H1 (cell line): ENCODE results near the gene ZNF23. TPM values are rescaled to one million over a fixed set of nuclear protein-coding genes. Genes with fewer than 3 reads are reported as not detected.

Source experiments
- CTCF ChIA-PET: fragments of 300-600 bp; sonication (Branson Sonifier 250); formaldehyde crosslinking; loops from one replicate; lab custom pipeline; 2021; ENCODE audit not compliant: partially characterized antibody; lab: Charles Lee
- POLR2A ChIA-PET: fragments of 300-600 bp; sonication (Branson Sonifier 250); formaldehyde crosslinking; loops from one replicate; lab custom pipeline; 2021; ENCODE audit warnings: inconsistent platforms; ENCODE audit not compliant: partially characterized antibody; lab: Charles Lee
- DNase-seq, 2 experiments: peaks; one replicate each; pipeline versions ENCODE4 v3.0.0 to v3.0.0-alpha.2; 2010 to 2022; ENCODE audit warnings: low spot score in 2 of 2, low read depth in 1 of 2, mixed read lengths in 1 of 2
- FAIRE-seq: peaks from 2 replicates; lab custom pipeline; 2011; peaks lifted over from hg19 to GRCh38; lab: Jason Lieb, UNC
- H2AFZ ChIP-seq: 2 replicates; pipeline ENCODE4 v1.8.1; 2012; ENCODE audit warnings: low read length, inconsistent platforms
- H2AK5ac ChIP-seq: 2 replicates; pipeline ENCODE4 v1.6.1; 2013; ENCODE audit warnings: low read depth, low read length
- H2BK120ac ChIP-seq: replicated peaks from 2 replicates; pipeline ENCODE3; 2013; ENCODE audit warnings: low read depth, low read length, inconsistent platforms
- H2BK12ac ChIP-seq: 2 replicates; pipeline ENCODE4 v1.6.1; 2013; ENCODE audit warnings: low read depth, low read length
- H2BK15ac ChIP-seq: 2 replicates; pipeline ENCODE4 v1.6.1; 2013; ENCODE audit warnings: low read length
- H2BK20ac ChIP-seq: 2 replicates; pipeline ENCODE4 v1.6.1; 2013; ENCODE audit warnings: low read length
- H2BK5ac ChIP-seq: 2 replicates; pipeline ENCODE4 v1.6.1; 2013; ENCODE audit warnings: low read depth, low read length
- H3K14ac ChIP-seq: 2 replicates; pipeline ENCODE4 v1.6.1; 2013; ENCODE audit warnings: inconsistent platforms; ENCODE audit not compliant: insufficient read length
- H3K18ac ChIP-seq: 2 replicates; pipeline ENCODE4 v1.6.1; 2013; ENCODE audit warnings: low read length; ENCODE audit errors: extremely low read depth
- H3K23ac ChIP-seq: 2 replicates; pipeline ENCODE4 v1.6.1; 2013; ENCODE audit warnings: inconsistent platforms; ENCODE audit not compliant: insufficient read length
- H3K23me2 ChIP-seq: 2 replicates; pipeline ENCODE4 v1.6.1; 2013; ENCODE audit warnings: low read depth, low read length
- H3K27ac ChIP-seq: 2 replicates; pipeline ENCODE4 v1.6.1; 2011; ENCODE audit warnings: low read depth, low read length, inconsistent platforms
- H3K27me3 ChIP-seq, 4 experiments: replicated peaks in 1 of 4; 1 replicate in 1 of 4; 2 replicates in 3 of 4; pipeline versions ENCODE4 v1.6.1 to v1.8.1; 2011 to 2013; ENCODE audit warnings: low read length in 3 of 4, mild to moderate bottlenecking in 3 of 4, inconsistent platforms in 2 of 4, mixed read lengths in 2 of 4, moderate library complexity in 1 of 4; ENCODE audit not compliant: control insufficient read depth in 3 of 4, insufficient read depth in 3 of 4; ENCODE audit errors: extremely low read depth in 1 of 4
- H3K36me3 ChIP-seq, 4 experiments: 2 replicates each; pipeline versions ENCODE4 v1.6.1 to v1.8.1; 2011 to 2013; ENCODE audit warnings: mild to moderate bottlenecking in 4 of 4, low read length in 3 of 4, moderate library complexity in 2 of 4, control low read depth in 1 of 4, inconsistent platforms in 1 of 4; ENCODE audit not compliant: insufficient read depth in 4 of 4, control insufficient read depth in 2 of 4
- H3K4ac ChIP-seq: replicated peaks from 2 replicates; pipeline ENCODE3; 2013; ENCODE audit warnings: low read length, low read depth, mixed read lengths, inconsistent platforms; ENCODE audit not compliant: insufficient read length
- H3K4me1 ChIP-seq, 4 experiments: replicated peaks in 1 of 4; 1 replicate in 1 of 4; 2 replicates in 3 of 4; pipeline versions ENCODE4 v1.6.1 to v1.8.1; 2011 to 2013; ENCODE audit warnings: low read length in 3 of 4, inconsistent platforms in 2 of 4, mixed read lengths in 1 of 4; ENCODE audit not compliant: insufficient read depth in 4 of 4, control insufficient read depth in 3 of 4
- H3K4me2 ChIP-seq, 2 experiments: 2 replicates each; pipeline versions ENCODE4 v1.6.1 to v1.8.1; 2011 to 2013; ENCODE audit warnings: low read depth in 2 of 2, low read length in 2 of 2, control low read depth in 1 of 2, inconsistent platforms in 1 of 2, mild to moderate bottlenecking in 1 of 2; ENCODE audit not compliant: insufficient read depth in 1 of 2
- H3K4me3 ChIP-seq, 4 experiments: fragments of 200-600, 300-600 bp in 1 of 4; sonication (generic), shearing (Covaris generic), sonication (Bioruptor Twin) in 1 of 4; 2 replicates each; pipeline versions ENCODE4 v1.5.1 to v1.8.1; 2011 to 2016; ENCODE audit warnings: low read length in 4 of 4, low read depth in 3 of 4, control low read depth in 2 of 4, inconsistent platforms in 2 of 4, mild to moderate bottlenecking in 2 of 4, mixed read lengths in 1 of 4, moderate library complexity in 1 of 4; ENCODE audit not compliant: insufficient read depth in 2 of 4; ENCODE audit errors: extremely low read depth in 1 of 4
- H3K56ac ChIP-seq: replicated peaks from 2 replicates; pipeline ENCODE3; 2013; ENCODE audit warnings: low read depth, mild to moderate bottlenecking, mixed read lengths, low read length, inconsistent platforms; ENCODE audit not compliant: insufficient read length
- H3K79me1 ChIP-seq: 2 replicates; pipeline ENCODE4 v1.6.1; 2013; ENCODE audit warnings: low read depth, low read length, control low read depth
- H3K79me2 ChIP-seq, 2 experiments: 2 replicates each; pipeline versions ENCODE4 v1.6.1 to v1.8.1; 2012 to 2013; ENCODE audit warnings: low read length in 2 of 2, mild to moderate bottlenecking in 2 of 2, inconsistent platforms in 1 of 2; ENCODE audit not compliant: insufficient read depth in 2 of 2, control insufficient read depth in 1 of 2
- H3K9ac ChIP-seq, 4 experiments: replicated peaks in 1 of 4; 1 replicate in 1 of 4; 2 replicates in 3 of 4; pipeline versions ENCODE4 v1.6.1 to v1.8.1; 2011 to 2013; ENCODE audit warnings: low read depth in 3 of 4, low read length in 3 of 4, control low read depth in 2 of 4, mild to moderate bottlenecking in 2 of 4, moderate library complexity in 2 of 4, inconsistent platforms in 1 of 4; ENCODE audit errors: extremely low read depth in 1 of 4
- H3K9me3 ChIP-seq, 2 experiments: 2 replicates each; pipeline versions ENCODE4 v1.6.1 to v1.8.1; 2012 to 2013; ENCODE audit warnings: mild to moderate bottlenecking in 2 of 2, moderate library complexity in 2 of 2, control low read depth in 1 of 2, inconsistent platforms in 1 of 2, low read depth in 1 of 2, low read length in 1 of 2, mixed read lengths in 1 of 2; ENCODE audit not compliant: insufficient read depth in 2 of 2
- H4K20me1 ChIP-seq, 2 experiments: replicated peaks in 1 of 2; 2 replicates each; pipeline versions ENCODE3 to v1.8.1; 2011 to 2013; ENCODE audit warnings: inconsistent platforms in 2 of 2, low read length in 2 of 2, mild to moderate bottlenecking in 1 of 2; ENCODE audit not compliant: insufficient read depth in 2 of 2, control insufficient read depth in 1 of 2
- H4K5ac ChIP-seq: 2 replicates; pipeline ENCODE4 v1.6.1; 2013; ENCODE audit warnings: low read length, low read depth, mixed read lengths, inconsistent platforms; ENCODE audit not compliant: insufficient read length
- H4K8ac ChIP-seq: 2 replicates; pipeline ENCODE4 v1.8.0; 2013; ENCODE audit warnings: mild to moderate bottlenecking, moderate library complexity, low read length, inconsistent platforms; ENCODE audit not compliant: insufficient read depth; ENCODE audit errors: extremely low read depth
- H4K91ac ChIP-seq: replicated peaks from 2 replicates; pipeline ENCODE3; 2013; ENCODE audit warnings: low read length, mixed read lengths, inconsistent platforms; ENCODE audit not compliant: insufficient read length
- BACH1 ChIP-seq: IDR thresholded peaks from 2 replicates; pipeline ENCODE4 v1.6.1; 2012; ENCODE audit warnings: low read length, improper control_type of control experiment
- CHD2 ChIP-seq: IDR thresholded peaks from 2 replicates; pipeline ENCODE4 v1.6.1; 2012; ENCODE audit warnings: low read length, improper control_type of control experiment
- CREB1 ChIP-seq: IDR thresholded peaks from 2 replicates; pipeline ENCODE4 v1.6.1; 2012; ENCODE audit warnings: inconsistent platforms
- FOSL1 ChIP-seq: IDR thresholded peaks from 2 replicates; pipeline ENCODE4 v1.6.1; 2011; ENCODE audit warnings: mild to moderate bottlenecking, low read depth, low read length, moderate library complexity; ENCODE audit not compliant: insufficient read depth
- HDAC2 ChIP-seq, 2 experiments: fragments of 300-600 bp in 1 of 2; sonication (generic) in 1 of 2; IDR thresholded peaks; 2 replicates each; pipeline ENCODE4 v1.6.1; 2011 to 2012; ENCODE audit warnings: low read depth in 2 of 2, low read length in 2 of 2, mild to moderate bottlenecking in 2 of 2, moderate library complexity in 2 of 2, borderline replicate concordance in 1 of 2, inconsistent platforms in 1 of 2
- JUND ChIP-seq: IDR thresholded peaks from 2 replicates; pipeline ENCODE4 v1.6.1; 2011; ENCODE audit warnings: mild to moderate bottlenecking, improper control_type of control experiment, low read length
- NANOG ChIP-seq: IDR thresholded peaks from 2 replicates; pipeline ENCODE4 v1.6.1; 2011; ENCODE audit warnings: low read length, low read depth, mild to moderate bottlenecking, inconsistent platforms; ENCODE audit not compliant: insufficient read depth, poor library complexity, severe bottlenecking
- RBBP5 ChIP-seq: IDR thresholded peaks from 2 replicates; pipeline ENCODE4 v1.7.1; 2012; ENCODE audit warnings: low read depth, mild to moderate bottlenecking, inconsistent platforms, low read length, moderate library complexity, borderline replicate concordance
- RNF2 ChIP-seq: fragments of 200-900, 300-1000 bp; sonication (generic); IDR thresholded peaks from 2 replicates; pipeline ENCODE4 v1.7.1; 2016; ENCODE audit warnings: borderline replicate concordance, low read depth, mild to moderate bottlenecking, antibody characterized with exemption, low read length; ENCODE audit not compliant: poor library complexity, severe bottlenecking; ENCODE audit errors: missing control alignments
- TCF12 ChIP-seq: IDR thresholded peaks from 2 replicates; pipeline ENCODE4 v1.6.1; 2011; ENCODE audit warnings: low read depth, mild to moderate bottlenecking, low read length
- TEAD4 ChIP-seq: IDR thresholded peaks from 2 replicates; pipeline ENCODE4 v1.6.1; 2012; ENCODE audit warnings: low read depth, low read length, inconsistent platforms, mixed read lengths
- WGBS, 2 experiments: shearing (Covaris generic) in 1 of 2; methylation state at CpG; one replicate each; pipeline versions ENCODE4 v1.1.6 to v1.1.7; 2013 to 2015; ENCODE audit warnings: low lambda C conversion rate in 2 of 2, mixed read lengths in 2 of 2, inconsistent platforms in 1 of 2, low coverage in 1 of 2, missing lambda C conversion rate in 1 of 2; ENCODE audit not compliant: insufficient replicate concordance in 2 of 2, insufficient coverage in 1 of 2, insufficient read length in 1 of 2; ENCODE audit errors: extremely low coverage in 1 of 2, missing lambda C conversion rate in 1 of 2; 5-methylcytosine and 5-hydroxymethylcytosine counted together
- polyA plus RNA-seq, 7 experiments: library from polyadenylated mRNA; depleted of rRNA in 3 of 7; stranded (reverse) in 5 of 7; unstranded in 2 of 7; fragments of >200 nt in 5 of 7; fragments of 200-250 nt in 2 of 7; gene quantifications; 1 replicate in 5 of 7; 2 replicates in 1 of 7; 4 replicates in 1 of 7; pipeline versions ENCODE4 v1.2.1 to v1.2.3, GENCODE V29; 2011 to 2013; ENCODE audit warnings: missing spikeins in 2 of 7, mixed read lengths in 2 of 7
- total RNA-seq: library from RNA; stranded (reverse); fragmentation: NEBNext Ultra II Directional; extraction: Animal tissue kit (Norgen Biotek cat#: 25700); gene quantifications from 2 replicates; pipeline ENCODE4 v1.2.1, GENCODE V29; 2021
- TF ChIP-seq, protein P1 (sequence below): IDR thresholded peaks from 2 replicates; pipeline ENCODE4 v1.6.1; 2012; ENCODE audit warnings: low read length, inconsistent platforms

ZNF23 gene
- total and polyA plus RNA-seq, 2 of the 8 experiments (the other 6 are each of a cell fraction or from before 2014, with no cell fraction given) = 2.4 to 10.2 TPM

- H3K4me1 ChIP-seq = peaks cover 0 to 5% (median 3%) of the 10 kb centered on the region in 4 experiments; a peak in 5 of 7 replicates
- no peak overlapping the region for H4K8ac ChIP-seq
- H3K9me3 ChIP-seq = no peaks in the 10 kb centered on the region
- POLR2A ChIA-PET = no interaction called here
- no peak overlapping the region for H3K18ac ChIP-seq
- no peak overlapping the region for H3K56ac ChIP-seq
- H3K4me3 ChIP-seq = no peak overlapping the region
- no peak overlapping the region for H3K14ac ChIP-seq
- no peak overlapping the region for H3K4me2 ChIP-seq
- H3K27ac ChIP-seq = no peak overlapping the region
- H3K23ac ChIP-seq = no peak overlapping the region
- peaks cover 5% of the 10 kb centered on the region; the same call in 1 of the 2 replicates for H3K23me2 ChIP-seq
- no peak for FAIRE-seq
- H3K79me1 ChIP-seq = peaks cover under 1% of the 10 kb centered on the region; the same call in 1 of the 2 replicates
- H2BK5ac ChIP-seq = no peak overlapping the region
- no peak overlapping the region for H2BK15ac ChIP-seq
- no peak for DNase-seq
- no peaks in the 10 kb centered on the region for H3K79me2 ChIP-seq
- CTCF ChIA-PET = interaction anchor here (0.7 to 7.8 kb wide), 8 partner anchors 12 to 129 kb away, joined by 3 to 99 read pairs (median 4); partner anchors contain the start of gene CHST4
- H2AK5ac ChIP-seq = no peak overlapping the region
- H3K36me3 ChIP-seq = no peaks in the 10 kb centered on the region
- no peak overlapping the region for H3K9ac ChIP-seq
- H3K27me3 ChIP-seq = peaks cover 0 to 13% (median 5%) of the 10 kb centered on the region in 4 experiments; a peak in 4 of 7 replicates
- H4K20me1 ChIP-seq = peaks cover 0 to 3% of the 10 kb centered on the region in 2 experiments
- no peak overlapping the region for H2BK120ac ChIP-seq
- H4K5ac ChIP-seq = no peak overlapping the region
- H2BK20ac ChIP-seq = no peak overlapping the region
- no peak overlapping the region for H3K4ac ChIP-seq
- H2BK12ac ChIP-seq = no peak overlapping the region
- WGBS, 2 experiments = 74% methylated on average over 6 of the region's 7 CpGs; no CpG with 5 or more reads in 1 of the 2 experiments
- no peak overlapping the region for H2AFZ ChIP-seq
- no peak overlapping the region for H4K91ac ChIP-seq
- no peak for TF ChIP-seq NANOG
- TF ChIP-seq BACH1 = no peak
- TF ChIP-seq TEAD4 = no peak
- no peak for TF ChIP-seq JUND
- no peak for TF ChIP-seq CHD2
- no peak for TF ChIP-seq FOSL1
- TF ChIP-seq HDAC2 (IDR thresholded peaks at IDR 0.05; ENCODE audit: borderline replicate concordance in 1 of 2, low read depth in 2 of 2, low read length in 2 of 2) = no peak
- TF ChIP-seq RNF2 = no peak
- no peak for TF ChIP-seq TCF12
- TF ChIP-seq CREB1 = no peak
- TF ChIP-seq RBBP5 = no peak
- TF ChIP-seq, protein P1, sequence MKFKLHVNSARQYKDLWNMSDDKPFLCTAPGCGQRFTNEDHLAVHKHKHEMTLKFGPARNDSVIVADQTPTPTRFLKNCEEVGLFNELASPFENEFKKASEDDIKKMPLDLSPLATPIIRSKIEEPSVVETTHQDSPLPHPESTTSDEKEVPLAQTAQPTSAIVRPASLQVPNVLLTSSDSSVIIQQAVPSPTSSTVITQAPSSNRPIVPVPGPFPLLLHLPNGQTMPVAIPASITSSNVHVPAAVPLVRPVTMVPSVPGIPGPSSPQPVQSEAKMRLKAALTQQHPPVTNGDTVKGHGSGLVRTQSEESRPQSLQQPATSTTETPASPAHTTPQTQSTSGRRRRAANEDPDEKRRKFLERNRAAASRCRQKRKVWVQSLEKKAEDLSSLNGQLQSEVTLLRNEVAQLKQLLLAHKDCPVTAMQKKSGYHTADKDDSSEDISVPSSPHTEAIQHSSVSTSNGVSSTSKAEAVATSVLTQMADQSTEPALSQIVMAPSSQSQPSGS = no peak
Measured at GRCh38 chr16:71423865-71424264, 38.2 kb downstream of the ZNF23 start.
